Activated CD4-positive, alpha-beta T cell treated with anti-CD3 and anti-CD28 coated beads, Interleukin-2, amount 50 U/mL, for 1 hour (primary cell): ENCODE results near the gene ZNF146.
"Not testable (repeated sequence)": the region's sequence is repeated elsewhere in the genome, so short reads cannot be mapped to it uniquely, and the experiment has no call there.

Source experiments
- DNase-seq: peaks from one replicate; pipeline ENCODE4 v3.0.0-alpha.2; 2020

Gene ZNF146

GRCh38 chr19:36214386-36215275 is at the start of gene ZNF146, which contains the start of gene ZNF565:
TSS of gene ZNF146 (plus strand) at chr19:36215106. CDS start at chr19:36236441, 21,335 bp downstream.
TSS of gene ZNF565 (minus strand) at chr19:36214665. CDS start at chr19:36201985, 12,680 bp downstream.
- DNase-seq = peak; percentile 92

GRCh38 chr19:36169084-36169760 is 45.7 kb upstream of the ZNF146 start:
- DNase-seq = no peak

- no peak for DNase-seq
Measured at GRCh38 chr19:36172852-36173251, 42.1 kb upstream of the ZNF146 start.

GRCh38 chr19:36173846-36174245 is 41.1 kb upstream of the ZNF146 start:
- DNase-seq = not testable (repeated sequence)

- not testable (repeated sequence) for DNase-seq
Measured at GRCh38 chr19:36179077-36179476, 35.8 kb upstream of the ZNF146 start.

GRCh38 chr19:36182612-36183244 is 32.2 kb upstream of the ZNF146 start:
- no peak for DNase-seq

GRCh38 chr19:36183245-36183628 is 31.7 kb upstream of the ZNF146 start:
- no peak for DNase-seq

GRCh38 chr19:36186722-36187121 is 28.2 kb upstream of the ZNF146 start:
- DNase-seq = not testable (repeated sequence)

GRCh38 chr19:36196249-36196648 is 18.7 kb upstream of the ZNF146 start:
- no peak for DNase-seq

- DNase-seq = no peak
Measured at GRCh38 chr19:36198119-36198518, 16.8 kb upstream of the ZNF146 start.

GRCh38 chr19:36201684-36202083 is 13.2 kb upstream of the ZNF146 start:
- no peak for DNase-seq

GRCh38 chr19:36203293-36203692 is 11.6 kb upstream of the ZNF146 start:
- no peak for DNase-seq

GRCh38 chr19:36207605-36208252 is 7.2 kb upstream of the ZNF146 start:
- no peak for DNase-seq

GRCh38 chr19:36209372-36209771 is 5.5 kb upstream of the ZNF146 start:
- no peak for DNase-seq

- no peak for DNase-seq
Measured at GRCh38 chr19:36210497-36210896, 4.4 kb upstream of the ZNF146 start.

- no peak for DNase-seq
Measured at GRCh38 chr19:36212895-36213294, 2.0 kb upstream of the ZNF146 start.

- DNase-seq = no peak
Measured at GRCh38 chr19:36215276-36216123, 594 bp downstream of the ZNF146 start.

- no peak for DNase-seq
Measured at GRCh38 chr19:36221474-36221873, 6.6 kb downstream of the ZNF146 start.

- no peak for DNase-seq
Measured at GRCh38 chr19:36222503-36222902, 7.6 kb downstream of the ZNF146 start.

GRCh38 chr19:36225219-36225892 is 10.4 kb downstream of the ZNF146 start:
- DNase-seq = no peak

- DNase-seq = not testable (repeated sequence)
Measured at GRCh38 chr19:36233626-36234025, 18.7 kb downstream of the ZNF146 start.
